ENCODE data around the gene EXOC2. TPM values are rescaled to one million over a fixed set of nuclear protein-coding genes. Genes with fewer than 3 reads are reported as not detected.

The EXOC2 gene
- total RNA-seq, 1 donor from 2014 or later, result 40.8 TPM

DNA sequence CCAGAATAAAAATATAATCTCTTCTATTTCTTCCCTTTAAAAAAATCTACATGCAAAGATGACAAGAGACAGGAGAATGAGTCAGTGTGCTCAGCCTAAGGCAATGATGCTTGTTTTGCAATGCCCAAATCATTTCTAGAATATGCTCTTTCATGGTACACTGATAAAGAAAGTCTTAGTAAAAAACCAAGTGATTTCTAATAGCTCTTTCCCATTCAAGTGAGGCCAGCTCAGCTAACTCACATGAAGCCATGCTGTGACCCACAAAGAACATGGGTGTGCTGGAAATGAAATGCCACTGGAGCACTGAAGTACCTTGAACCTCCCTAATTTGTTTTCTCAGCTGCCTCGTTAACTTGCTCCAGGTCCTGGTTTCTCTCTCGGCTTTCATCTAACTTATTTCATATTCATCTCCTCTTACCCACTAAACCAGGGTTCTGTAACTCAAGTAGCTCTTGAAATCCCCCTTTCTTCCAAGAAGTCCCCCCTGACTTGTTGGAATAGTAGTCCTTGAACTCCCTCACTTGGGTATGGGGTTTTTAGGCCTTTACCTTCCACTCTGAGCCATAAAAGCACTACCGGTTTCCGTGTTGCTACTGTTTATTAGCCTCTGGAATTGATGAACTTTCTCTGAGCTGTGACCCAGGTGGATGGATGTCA lies 208.7 kb downstream of the EXOC2 start:
- intact Hi-C loops (cut with micrococcal nuclease), result loop anchor here (1.0 to 5.0 kb wide), 2 partner anchors 9 to 208 kb away; partner anchors contain the start of gene EXOC2

DNA sequence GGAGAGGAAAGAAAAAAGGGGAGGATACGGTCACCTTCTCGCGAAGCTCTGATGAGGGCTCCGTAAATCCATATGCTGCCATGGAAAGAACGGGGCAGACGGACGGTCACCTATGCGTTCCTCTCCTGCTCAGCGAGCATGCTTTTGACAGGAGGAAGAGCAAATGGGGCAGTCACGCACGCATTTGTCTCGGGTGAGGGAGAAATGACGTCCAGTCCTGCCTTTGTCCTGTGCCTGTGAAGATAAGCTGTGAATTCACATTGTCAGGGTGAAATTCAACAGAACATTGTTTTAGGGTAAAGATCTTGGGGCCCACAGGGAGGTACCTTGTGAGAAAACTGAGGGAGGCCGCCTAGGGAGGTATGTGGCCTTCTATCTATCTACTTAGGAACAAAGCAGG lies 217.6 kb downstream of the EXOC2 start:
- intact Hi-C loops (cut with micrococcal nuclease), result loop anchor here (1.0 to 5.0 kb wide), 4 partner anchors 9 to 43 kb away; no protein-coding TSS in a partner anchor

DNA sequence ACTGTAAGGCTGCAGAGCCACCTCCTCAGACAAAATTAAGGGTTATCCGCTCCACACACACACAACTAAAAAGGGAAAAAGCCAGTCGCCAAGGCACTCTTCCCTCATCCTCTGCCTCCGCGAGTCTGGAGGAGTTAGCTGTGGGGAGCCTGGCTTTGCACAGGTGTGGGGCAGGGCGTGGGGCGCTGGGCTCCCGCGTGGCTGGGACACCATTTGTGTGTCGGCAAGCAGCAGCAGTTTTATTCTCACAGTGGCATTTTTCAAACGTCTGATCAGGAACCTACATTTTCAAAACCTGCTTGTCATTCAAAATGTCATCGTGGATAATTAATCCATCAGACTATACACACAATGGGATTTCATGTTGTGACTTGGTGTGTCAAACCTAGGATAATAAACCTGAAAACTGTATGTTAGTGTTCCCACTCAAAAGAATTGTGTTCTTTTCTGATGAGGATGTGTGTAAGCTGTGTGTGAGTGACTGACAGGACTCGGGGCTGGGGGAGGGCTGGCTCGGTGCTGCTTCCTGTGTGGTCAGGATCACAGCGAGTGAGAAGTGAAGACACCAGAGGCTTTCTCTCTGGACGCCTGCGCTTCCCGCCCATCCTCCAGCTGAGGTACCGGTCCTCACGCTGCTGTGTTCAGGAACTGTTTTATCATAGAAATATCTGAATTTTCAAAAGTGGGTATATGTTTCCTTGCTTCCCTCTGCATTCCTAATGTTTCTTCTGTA lies 218.3 kb downstream of the EXOC2 start:
- intact Hi-C loops (cut with micrococcal nuclease), result loop anchor here (1.0 to 5.0 kb wide), 8 partner anchors 10 to 85 kb away; no protein-coding TSS in a partner anchor

DNA sequence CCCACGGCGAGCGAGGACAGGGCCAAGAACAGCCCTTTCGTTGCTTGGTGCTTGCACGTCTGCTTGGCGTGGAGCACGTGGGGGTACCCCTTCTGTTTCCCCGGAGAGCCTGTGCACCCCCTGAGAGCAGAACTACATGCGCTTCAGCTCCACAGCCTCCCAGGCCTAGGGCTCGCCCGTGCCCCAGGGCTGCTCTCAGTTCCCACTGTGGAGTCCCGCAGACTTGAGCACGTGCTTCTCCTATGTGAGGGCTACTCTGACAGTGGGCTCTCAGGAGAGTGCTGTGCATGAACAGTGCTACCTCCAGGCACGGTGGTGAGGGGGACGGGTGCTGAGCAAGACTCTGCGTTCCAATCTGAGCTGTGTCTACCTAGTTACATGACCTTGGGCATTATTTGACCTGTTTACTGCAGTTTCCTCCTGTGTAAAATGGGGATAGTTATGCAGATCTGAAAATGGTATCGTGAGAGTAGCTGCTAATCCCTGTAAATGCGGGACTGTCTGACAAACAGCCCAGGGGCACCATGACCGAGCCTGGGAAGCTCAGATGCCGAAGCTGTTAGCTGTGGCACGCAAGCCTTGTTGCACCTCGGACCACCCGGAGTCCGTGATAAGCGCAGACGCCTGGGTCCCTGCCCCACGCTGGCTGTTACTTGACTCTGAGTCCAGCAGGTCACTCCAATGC lies 219.0 kb downstream of the EXOC2 start:
- intact Hi-C loops (cut with micrococcal nuclease), result loop anchor here (1.0 to 2.0 kb wide), 5 partner anchors 16 to 85 kb away; no protein-coding TSS in a partner anchor

DNA sequence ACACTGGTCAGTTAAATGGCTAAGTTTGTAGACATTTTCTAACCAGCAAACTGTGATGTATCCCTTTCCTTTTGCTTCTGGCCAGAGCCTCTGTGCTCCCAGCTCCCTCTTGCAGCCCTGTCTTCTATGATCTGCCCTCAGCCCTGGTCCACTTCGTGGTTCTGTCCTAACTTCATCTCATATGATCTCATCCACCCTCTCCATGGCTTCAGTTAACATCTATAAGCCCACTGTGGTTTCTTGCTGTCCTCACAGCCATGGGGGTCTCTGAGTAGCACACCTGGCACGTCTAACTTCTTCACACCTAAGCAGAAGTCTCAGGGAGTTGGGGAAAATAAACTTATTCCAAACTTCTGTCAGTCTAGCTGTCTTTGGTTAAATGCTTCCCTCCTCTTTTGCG lies 219.6 kb downstream of the EXOC2 start:
- intact Hi-C loops (cut with micrococcal nuclease), result no loop called here

DNA sequence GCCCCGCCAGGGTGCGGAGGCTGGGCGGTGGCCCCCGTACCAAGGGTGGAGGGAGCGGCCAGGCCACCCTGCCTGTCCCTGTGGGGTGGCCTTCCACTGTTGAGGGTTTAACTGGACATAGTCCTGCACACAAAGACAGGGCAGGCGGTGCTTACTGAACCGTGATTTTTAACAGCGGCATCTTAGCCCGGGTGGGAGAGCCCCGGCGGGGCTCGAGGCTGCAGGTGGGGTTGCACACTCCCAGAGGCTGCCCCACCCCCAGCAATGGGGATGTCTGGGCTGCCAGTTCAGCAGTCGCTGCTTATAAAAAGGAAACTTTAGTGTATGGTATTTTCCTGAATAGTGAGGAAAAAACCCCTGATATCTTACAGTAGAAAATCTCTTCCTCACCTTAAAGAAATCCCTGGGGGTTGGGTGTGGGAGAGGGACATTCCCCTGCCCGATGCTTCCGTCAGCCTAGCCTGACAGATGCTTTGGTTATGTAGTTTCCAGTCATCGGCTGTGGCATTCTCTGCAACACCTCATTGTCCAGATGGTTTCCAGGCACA lies 222.0 kb downstream of the EXOC2 start:
- intact Hi-C loops (cut with micrococcal nuclease), result no loop called here

DNA sequence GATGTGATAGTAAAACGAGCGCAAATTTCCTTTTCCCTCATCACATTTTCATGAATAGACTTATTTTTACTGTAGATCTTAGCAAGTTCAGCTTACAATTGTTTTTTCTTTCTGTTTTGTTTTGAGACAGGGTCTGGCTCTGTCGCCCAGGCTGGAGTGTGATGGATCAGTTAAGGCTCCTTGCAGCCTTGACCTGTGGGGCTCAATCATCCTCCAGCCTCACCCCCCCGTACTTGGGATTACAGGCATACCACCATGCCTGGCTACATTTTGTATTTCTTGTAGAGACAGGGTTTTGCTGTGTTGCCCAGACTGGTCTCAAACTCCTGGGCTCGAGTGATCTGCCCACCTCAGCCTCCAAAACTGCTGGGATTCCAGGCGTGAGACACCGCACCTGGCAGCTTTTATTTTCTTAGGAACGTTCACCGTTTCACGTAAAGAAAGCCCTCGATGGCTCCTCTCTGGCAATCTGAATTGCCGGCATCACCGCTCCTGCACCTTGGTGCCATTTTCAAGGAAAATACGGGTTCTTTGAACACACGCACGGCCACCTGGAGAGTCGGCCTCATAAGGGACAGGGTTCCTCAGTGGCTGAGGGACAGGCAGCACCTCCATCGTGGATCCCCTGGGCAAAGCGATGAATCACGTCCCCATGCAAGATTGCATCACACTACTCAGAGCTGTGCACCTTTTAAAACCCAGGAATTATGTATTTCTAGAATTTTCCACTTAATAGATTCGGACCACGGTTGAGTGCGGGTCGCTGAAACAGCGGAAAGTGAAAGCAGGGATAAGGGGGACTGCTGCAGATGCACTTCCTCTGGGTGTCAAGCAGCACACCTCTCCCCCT lies 222.7 kb downstream of the EXOC2 start:
- intact Hi-C loops (cut with micrococcal nuclease), result no loop called here

DNA sequence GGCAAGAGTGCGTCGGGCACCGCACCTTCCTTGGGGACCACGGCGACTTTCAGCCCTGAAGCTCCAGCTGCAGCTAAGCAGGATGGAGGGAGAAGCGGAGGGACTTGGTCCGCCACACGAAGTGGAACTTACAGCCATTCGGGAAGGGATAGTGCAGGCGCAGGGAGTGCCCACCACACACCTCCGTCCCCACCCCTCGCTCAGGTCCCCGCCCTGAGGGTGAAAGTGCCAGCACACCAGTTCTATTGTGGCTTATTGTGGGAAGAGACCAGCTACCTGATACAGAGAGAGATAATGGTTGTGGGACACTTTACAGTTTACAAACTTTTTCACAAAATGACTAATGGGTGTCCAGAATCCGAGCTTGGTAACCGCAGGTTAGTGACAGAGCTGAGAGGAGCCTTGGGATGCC lies 225.3 kb downstream of the EXOC2 start:
- intact Hi-C loops (cut with micrococcal nuclease), result no loop called here

DNA sequence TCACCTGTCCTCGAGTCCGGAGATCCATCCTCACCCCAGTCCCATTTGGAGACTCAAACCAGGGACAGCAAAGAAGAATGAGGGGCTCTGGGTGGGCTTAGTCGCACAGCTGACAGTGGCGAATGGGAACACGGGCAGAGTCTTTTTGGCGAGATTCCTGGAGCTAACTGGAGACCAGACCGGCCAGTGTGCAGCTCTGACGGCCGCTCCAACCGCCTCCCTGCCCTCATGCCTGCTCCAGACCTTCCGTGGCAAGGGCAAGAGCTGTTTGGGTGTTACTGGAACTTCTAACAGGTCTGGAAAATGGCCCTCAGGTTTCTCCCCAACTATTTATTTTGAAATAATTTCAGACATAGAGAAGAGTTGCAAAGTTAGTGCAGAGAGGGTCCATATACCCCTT lies 225.8 kb downstream of the EXOC2 start:
- intact Hi-C loops (cut with micrococcal nuclease), result no loop called here

DNA sequence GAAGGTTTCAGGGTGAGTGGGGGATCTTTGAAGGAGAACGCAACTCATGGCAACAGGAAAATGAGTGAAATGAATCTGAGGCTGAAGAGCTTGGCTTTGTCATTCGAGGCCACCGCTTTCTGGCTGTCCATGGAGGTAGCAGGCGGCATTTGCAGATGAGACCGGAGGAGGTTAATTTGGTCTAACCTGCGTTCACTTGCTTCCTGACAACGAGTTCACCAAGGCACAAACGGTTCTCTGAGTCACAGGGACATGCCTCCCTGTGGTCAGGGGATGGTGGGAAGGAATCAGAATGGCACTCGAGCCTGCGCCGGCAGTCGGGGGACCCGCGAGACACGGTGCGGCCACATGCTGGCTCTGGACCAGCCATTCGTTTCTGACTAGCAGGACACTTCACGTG lies 226.4 kb downstream of the EXOC2 start:
- intact Hi-C loops (cut with micrococcal nuclease), result no loop called here

DNA sequence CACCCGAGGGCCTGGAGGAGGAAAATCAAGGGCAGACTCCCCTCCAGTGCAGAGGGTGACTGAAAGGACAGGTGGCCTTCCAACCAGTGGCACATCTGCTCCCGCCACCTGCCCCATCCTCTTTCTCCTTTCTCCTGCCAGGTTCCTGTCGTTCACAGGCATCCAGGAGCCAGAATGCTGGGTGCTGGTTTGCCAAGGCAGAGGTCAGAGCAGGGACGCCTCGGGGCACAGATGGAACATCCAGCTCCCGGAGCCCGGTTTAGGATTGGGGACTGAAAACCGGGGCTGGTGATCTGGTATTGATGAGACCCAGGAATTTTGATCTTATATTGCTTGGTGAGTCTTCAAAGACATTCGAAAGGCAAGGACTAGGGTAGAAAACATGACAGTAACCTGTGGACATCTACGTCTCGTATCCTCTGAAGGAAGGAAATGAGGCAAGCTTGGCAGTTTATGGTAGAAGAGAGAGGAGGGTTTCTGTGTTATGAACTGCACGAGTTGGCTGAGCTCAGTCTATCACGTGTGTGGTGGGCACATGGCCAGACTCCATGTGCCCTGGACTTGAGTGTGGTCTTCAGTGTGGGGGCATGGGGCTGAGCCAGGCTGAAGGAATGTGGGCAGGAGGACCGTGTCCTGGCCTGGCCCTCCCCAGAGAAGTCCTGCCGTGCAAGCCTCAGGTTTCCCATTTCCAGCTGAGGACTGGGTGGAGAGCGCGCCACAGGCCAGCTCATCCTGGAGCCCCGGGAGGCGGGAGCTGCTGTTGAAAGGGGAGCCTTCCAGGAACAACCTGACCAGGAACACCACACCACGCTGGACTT lies 227.2 kb downstream of the EXOC2 start:
- intact Hi-C loops (cut with micrococcal nuclease), result no loop called here

DNA sequence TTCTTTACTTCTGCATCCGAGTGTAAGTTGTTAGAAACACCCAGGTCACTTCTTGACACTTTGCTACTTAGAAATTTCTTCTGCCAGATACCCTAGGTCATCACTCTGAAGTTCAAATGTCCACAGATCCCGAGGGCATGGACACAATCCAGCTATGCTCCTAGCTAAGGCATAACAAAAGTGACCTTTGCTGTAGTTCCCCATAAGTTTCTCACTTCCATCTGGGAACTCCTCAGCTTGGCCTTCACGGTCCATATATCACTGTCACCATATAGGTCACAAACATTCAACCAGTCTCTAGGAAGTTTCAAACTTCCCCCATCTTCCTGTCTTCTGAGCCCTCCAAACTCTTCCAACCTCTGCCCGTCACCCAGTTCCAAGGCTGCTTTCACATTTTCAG lies 236.1 kb downstream of the EXOC2 start:
- intact Hi-C loops (cut with micrococcal nuclease), result no loop called here

DNA sequence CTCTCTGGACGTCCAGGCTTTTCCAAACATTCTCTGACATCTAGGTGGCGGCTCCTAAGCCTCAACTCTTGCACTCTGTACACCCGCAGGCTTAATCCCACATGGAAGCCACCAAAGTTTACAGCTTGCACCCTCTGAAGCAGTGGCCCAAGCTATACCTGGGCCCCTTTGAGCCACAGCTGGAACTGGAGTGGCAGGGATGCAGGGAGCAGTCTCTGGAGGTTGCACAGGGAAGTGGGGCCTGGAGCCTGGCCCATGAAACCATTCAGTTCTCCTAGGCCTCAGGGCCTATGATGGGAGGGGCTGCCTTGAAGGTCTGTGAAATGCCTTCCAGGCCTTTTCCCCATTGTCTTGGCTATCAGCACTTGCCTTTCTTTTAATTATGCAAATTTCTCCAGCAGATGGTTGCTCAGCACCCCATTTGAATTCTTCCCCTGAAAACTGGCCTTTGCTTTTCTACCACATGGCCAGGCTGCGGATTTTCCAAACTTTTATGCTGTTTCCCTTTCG lies 236.5 kb downstream of the EXOC2 start:
- intact Hi-C loops (cut with micrococcal nuclease), result no loop called here

DNA sequence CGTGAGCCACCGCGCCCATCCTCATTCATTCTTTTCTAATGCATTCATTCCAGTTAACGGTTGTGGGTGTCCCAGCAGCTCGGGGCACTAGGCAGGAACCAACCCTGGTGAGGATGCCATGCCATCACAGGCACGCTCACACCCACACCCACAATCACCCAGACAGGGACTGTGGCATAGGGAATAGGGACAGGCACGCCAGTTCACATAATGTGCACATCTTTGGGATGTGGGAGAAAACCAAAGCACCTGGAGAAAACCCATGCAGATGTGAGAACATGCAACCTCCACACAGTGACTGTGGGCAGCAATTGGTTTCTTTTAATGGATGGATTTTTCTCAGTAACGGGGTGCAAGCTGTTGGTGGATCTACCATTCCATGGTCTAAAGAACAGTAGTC lies 237.1 kb downstream of the EXOC2 start:
- intact Hi-C loops (cut with micrococcal nuclease), result no loop called here

DNA sequence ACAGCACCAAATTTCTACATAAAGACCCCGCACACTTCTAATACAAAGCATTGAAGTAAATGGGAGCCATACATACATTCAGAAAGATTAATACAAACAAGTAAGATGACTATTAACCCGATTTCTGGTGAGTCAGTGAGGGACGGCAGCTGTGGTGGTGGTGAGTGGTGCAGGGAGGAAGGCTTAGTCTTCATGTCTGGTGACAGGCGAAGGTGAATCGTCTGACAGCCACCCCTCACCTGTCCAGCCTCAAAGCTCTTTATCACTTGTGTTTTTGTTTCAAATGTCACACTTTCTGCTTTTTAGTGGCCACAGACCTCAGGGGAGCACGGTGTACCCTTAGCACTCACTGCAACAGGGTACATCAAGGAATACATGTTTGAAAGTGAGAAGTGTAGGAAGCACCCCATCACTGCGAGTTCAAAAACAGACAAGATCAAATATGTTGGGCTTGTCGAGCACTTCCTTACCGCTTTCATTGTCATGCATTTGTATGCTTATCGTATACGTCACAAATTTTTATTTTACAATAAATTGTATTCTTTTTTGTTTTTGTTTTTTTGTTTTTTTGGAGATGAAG lies 237.8 kb downstream of the EXOC2 start:
- intact Hi-C loops (cut with micrococcal nuclease), result no loop called here

DNA sequence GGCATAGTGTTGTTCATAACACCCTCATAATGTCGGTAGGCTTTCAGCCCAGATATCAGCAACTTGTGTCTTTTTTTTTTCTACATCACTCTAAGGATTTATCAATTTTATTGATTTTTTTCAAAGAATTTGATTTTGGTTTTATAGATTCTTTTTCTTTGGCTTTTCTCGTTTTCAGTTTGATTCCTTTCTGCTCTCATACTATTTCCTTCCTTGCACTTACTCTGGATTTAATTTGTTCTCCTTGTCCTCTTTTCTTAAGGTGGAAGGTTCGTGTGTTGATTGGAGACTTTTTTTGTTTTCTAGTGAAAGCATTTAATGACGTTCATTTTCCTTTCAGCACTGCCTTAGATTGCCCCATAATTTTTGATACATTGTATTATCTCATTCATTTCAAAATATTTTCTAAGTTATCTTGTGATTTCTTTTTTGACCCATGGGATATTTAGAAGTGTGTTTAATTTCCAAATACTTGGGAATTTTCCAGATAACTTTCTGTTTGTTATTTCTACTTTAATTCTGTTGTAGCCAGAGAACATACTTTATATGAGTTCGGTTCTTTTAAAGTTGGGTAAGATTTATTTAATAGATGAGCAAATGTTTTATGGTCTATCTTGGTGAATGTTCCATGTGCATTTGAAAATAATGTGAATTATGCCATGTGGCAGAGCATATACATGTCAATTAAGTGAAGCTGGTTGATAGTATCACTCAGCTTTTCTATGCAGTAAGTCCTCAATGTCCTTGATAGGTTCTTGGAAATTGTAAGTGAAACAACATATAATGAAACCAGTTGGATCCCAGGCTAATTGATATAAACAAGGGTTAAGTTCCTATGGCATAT lies 238.6 kb downstream of the EXOC2 start:
- intact Hi-C loops (cut with micrococcal nuclease), result no loop called here

DNA sequence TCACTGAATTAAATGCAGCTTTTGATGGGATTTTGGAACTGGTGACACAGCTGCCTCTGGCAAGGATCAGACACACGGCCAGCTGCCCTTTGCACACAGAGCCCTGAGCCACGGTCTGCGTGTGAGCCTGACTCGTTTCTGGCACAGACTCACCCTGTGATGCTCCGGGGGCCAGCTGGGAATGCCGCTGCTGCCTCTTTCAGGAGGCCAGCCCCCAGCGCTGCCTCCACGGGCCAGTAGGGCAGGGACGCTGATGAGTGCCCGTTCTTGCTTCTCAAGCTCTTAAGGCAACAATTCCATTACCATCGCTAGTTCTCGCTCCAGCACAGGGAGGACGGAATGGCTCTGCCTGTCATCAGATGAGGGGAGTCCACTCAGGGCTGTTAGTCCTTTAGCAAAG lies 239.8 kb downstream of the EXOC2 start:
- intact Hi-C loops (cut with micrococcal nuclease), result no loop called here

DNA sequence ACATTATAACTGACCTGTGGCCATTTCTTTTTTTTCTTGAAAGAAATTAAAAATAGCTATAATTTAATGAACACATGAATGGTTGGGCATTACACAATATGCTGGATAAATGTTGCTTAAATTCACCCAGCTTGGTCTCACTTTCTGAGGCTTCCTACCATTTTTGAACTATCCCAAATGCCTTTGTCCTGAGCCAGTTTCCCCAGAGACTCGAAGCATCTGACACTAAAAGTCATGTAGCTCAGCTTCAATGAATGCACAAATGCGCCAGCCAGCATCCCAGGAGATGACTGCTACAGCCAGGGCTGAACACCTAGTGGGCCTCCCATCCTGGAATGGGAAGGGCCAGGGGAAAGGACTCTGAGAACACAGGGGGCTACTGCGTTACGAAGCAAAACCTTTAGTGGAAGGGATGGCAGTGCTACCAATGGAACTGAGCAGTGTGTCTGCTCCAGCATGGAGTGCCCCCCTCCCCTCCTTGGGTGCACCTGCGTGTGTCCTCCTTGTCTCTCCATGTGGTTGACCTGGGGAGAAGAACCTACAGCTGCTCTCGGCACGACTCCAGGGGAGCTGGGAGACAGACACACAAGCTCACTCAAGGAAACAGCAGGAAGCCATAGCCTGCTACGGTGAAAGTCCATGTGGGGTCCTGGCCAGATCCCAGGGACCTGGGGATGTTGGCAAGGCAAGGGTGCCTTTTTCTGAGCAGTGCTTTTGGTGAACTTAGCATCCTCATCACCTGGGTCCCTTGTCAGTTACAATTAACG lies 240.5 kb downstream of the EXOC2 start:
- intact Hi-C loops (cut with micrococcal nuclease), result no loop called here

Measured in T-helper 1 cell treated with Interleukin-12 subunit alpha and Interleukin-12 subunit beta and Interleukin-4 antibody, amounts not matched to agents 30 ng/mL and 1 ng/mL, for 36 hours (primary cell).